ENCODE measurements around the gene DCD.
"Not testable (repeated sequence)": the region's sequence is repeated elsewhere in the genome, so short reads cannot be mapped to it uniquely, and the experiment has no call there.

The DCD gene

GRCh38 chr12:54648265-54648664, at the start of gene DCD:
DCD (minus strand) TSS chr12:54648365; CDS start chr12:54648303, 62 bp downstream.
- DNase-seq: no peak

- no peak for DNase-seq
Measured at GRCh38 chr12:54697851-54698250, 49.7 kb upstream of the DCD start.

- no peak for DNase-seq
Measured at GRCh38 chr12:54692353-54692752, 44.2 kb upstream of the DCD start.

GRCh38 chr12:54689984-54690383, 41.8 kb upstream of the DCD start:
- no peak for DNase-seq

- no peak for DNase-seq
Measured at GRCh38 chr12:54689034-54689372, 40.8 kb upstream of the DCD start.

GRCh38 chr12:54688309-54689033, 40.3 kb upstream of the DCD start:
- DNase-seq: no peak

- peak; percentile 91 for DNase-seq
Measured at GRCh38 chr12:54684636-54685630, 36.8 kb upstream of the DCD start.

GRCh38 chr12:54683398-54683797, 35.2 kb upstream of the DCD start:
- DNase-seq: peak; percentile 54

- DNase-seq: no peak
Measured at GRCh38 chr12:54682674-54683073, 34.5 kb upstream of the DCD start.

- DNase-seq: no peak
Measured at GRCh38 chr12:54680374-54680773, 32.2 kb upstream of the DCD start.

GRCh38 chr12:54678131-54678530, 30.0 kb upstream of the DCD start:
- no peak for DNase-seq

GRCh38 chr12:54667945-54668344, 19.8 kb upstream of the DCD start:
- no peak for DNase-seq

GRCh38 chr12:54666008-54666407, 17.8 kb upstream of the DCD start:
- no peak for DNase-seq

- not testable (repeated sequence) for DNase-seq
Measured at GRCh38 chr12:54665022-54665635, 17.0 kb upstream of the DCD start.

- no peak for DNase-seq
Measured at GRCh38 chr12:54663603-54664002, 15.4 kb upstream of the DCD start.

GRCh38 chr12:54662026-54662425, 13.9 kb upstream of the DCD start:
- no peak for DNase-seq

GRCh38 chr12:54661048-54661447, 12.9 kb upstream of the DCD start:
- DNase-seq: no peak

- no peak for DNase-seq
Measured at GRCh38 chr12:54660320-54660962, 12.3 kb upstream of the DCD start.

- peak; percentile 43 for DNase-seq
Measured at GRCh38 chr12:54658306-54659264, 10.4 kb upstream of the DCD start.

GRCh38 chr12:54657105-54657607, 9.0 kb upstream of the DCD start:
- no peak for DNase-seq

- no peak for DNase-seq
Measured at GRCh38 chr12:54654926-54655325, 6.8 kb upstream of the DCD start.

GRCh38 chr12:54653025-54653424, 4.9 kb upstream of the DCD start:
- DNase-seq: no peak

All from NCI-H2029 treated with DMSO at 0.1 percent for 48 hours (cell line).